Cerebellar nuclear complex (tissue), 1 donor: ENCODE results near the gene AXIN1.

Source experiments
- DNase-seq, 2 experiments: peaks; one replicate each; lab custom pipeline; 2025; lab: John Stamatoyannopoulos, UW

The AXIN1 gene

DNA sequence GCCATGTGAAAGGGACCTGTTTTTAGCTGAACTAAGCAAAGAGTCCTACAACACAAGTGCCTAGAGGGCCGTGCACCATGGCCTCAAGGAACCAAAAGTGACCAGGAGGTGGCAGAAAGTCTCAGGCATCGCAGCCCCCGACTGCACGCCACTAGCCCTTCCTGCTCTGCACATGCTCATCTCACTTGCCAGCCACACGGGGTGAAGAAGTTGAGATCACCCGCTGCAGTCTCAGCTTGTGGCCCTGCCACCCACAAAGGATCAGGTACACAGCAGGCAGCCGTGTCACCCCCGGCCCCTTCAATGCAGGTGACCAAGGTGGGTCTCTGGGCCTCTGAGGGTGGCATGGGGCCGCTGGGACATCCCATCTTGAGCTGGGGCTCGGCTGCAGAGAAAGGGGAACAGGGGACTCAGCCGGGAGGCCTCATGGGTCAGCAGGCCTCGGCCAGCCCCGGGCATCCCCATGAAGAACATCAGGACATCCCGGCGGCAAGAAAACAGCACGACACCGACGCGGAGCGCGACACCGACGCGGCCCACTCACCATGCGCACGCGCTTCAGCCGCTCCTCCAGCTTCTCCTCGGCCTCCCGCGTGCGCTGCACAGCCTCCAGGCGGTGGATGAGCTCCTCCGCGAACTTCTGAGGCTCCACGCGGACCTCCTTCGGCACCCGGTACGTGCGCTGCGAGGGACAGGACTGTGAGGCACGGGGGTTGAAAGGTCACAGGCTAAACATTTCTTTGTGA, 48.6 kb downstream of the AXIN1 start:
- no peak for DNase-seq

DNA sequence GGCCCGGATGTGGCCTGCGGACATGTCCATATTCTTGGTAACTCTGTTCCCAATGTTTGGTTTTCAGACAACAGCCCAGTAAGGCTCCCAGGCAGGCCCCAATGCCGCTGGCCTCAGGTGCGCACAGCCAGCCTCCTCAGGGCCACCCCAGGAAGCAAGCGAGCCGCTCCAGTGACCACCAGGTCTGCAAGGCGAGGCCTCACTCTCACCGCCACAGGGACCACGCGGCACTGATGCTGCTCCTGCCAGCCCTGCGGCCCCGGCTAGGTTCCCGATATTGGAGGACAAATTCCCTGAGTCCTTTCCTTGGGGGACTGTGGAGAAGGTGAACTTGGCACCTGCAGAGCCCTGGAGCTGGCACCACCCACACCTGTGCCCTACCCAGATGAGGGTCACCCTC, 50.6 kb downstream of the AXIN1 start:
- DNase-seq: no peak

DNA sequence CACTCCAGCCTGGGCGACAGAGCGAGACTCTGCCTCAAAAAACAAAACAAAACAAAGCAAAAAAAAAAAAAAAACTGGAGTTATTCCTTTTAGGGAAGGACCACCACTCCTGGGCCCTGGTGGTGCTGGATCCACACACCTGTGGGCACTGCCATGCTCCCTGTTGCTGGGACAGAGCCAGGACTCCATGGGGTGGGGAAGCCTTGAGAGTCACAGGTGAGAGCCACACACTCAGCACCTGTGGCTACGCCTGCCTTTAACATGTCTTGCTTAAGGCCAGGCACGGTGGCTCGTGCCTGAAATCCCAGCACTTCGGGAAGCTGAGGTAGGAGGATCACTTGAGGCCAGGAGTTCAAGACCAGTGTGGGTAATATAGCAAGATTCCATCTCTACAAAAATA, 51.3 kb downstream of the AXIN1 start:
- DNase-seq: no peak

DNA sequence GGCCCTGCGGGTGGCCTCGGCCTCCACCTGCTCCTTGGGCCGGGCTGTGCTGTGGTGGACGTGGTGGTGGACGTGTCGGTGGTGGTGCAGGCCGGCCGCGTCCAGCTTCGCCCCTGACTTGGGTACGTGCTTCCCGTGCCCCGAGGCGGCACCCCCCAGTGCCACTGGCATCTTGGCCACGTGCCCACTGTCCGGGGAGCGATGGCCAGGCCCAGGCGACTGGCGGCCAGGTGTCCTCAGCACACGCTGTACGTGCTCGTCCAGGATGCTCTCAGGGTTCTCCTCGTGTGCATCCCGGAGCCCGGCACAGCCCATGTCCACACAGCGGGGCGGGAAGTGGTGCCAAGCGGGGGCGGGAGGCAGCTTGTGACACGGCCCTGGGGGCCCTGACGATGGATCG, 54.7 kb downstream of the AXIN1 start:
- DNase-seq: no peak

DNA sequence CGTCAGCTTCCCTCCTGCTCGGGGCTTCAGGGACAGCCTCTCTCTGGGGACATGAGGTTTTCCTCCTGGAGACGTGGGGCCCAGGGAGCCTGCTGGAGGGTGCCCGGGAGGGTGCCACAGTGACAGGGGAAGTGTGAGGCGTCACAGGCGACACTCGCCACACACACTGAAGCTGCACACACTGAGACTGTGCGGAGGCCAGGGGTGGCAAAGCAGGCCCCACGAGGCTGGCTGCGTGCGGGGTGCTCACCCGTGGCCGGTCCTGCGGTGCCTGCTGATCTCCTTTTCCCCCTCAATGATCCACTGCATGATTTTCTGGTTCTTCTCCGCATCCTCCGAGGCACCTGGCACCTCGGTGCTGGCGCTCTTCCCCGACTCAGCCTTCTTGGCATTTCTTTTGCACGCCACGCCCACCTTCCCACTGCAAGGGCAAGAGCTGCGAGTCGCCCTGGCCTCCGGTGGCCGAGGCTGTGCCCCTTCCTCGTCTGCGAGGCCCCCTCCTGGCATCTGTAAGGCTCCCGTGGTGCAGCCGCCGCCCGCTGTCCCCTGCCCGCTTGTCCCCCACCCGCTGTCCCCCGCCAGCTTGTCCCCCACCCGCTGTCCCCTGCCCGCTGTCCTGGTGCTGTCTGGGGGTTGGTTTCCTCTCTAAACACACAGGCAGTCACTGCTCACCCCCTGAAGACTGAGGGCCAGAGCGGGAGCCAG, 55.6 kb downstream of the AXIN1 start:
- no peak for DNase-seq

DNA sequence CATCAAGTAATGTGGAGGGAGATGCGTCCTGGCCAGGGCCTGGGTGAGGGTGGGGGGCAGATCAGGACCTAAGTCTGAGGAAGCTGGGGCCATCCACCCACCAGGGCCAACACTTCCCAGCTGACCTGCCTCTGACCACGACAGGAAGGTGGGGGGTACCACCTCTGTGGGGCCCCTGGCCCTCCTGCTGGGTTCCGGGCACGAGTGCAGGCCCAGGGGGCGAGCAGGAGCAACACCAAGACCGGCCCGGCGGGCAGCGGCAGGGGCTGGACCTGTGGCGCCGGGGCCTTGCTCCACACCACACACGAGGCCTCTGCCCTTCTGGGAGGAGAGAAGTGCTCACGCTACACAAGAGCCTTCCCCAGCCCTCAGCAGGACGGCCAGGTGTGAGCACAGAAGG, 56.2 kb downstream of the AXIN1 start:
- no peak for DNase-seq

DNA sequence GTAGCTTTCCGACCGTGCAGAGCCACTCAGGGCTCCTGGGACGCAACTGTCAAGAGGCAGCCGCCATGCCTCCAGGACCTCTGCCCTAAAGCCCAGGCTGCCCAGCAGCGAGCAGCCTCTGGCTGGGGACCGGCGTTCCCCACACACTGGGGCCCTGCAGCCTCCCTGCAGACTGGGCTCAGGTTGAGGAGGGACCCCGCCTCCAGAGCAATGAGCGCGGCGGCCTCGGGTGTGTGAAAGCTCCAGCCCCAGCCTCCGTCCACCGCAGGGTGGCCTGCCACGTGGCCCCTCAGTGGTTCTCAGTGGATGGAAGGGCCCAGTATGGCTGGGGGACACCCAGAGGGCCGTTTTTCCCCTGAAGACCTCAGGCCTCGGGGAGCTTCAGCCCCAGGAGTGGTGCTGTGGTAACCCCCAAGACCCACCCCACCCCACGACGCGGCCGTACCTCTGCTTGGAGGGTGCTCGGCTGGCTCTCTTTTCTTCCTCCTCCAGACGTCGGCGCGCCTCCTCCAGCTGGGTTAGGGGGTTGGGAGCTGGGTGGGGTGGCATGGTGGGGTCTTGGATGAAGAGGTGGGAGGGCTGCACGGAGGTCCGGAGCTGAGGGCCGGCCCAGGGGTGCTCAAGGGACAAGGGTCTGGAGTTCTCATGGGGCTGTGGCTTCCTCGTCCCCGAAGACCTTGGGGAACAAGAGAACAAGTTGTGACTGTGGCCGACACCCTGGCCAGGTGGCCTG, 59.3 kb downstream of the AXIN1 start:
- no peak for DNase-seq

DNA sequence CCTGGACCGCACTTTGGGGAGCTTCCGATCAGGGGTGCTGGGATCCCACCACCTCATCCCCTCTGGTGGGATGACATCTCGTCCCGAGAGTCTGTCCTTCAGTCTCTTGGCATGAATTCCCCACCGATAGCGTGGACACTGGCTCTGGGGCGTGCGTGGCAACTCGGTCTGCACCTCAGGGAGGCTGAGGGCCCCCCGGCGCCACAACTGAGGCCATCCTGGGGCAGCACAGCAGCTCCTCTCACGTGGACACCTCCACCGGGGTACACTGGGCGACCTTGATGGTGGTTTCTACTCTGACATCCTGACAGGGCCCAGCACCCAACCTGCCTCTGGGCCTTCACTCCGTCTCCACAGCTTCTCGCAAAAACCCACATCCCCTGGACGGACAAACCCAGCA, 61.0 kb downstream of the AXIN1 start:
- DNase-seq: no peak

DNA sequence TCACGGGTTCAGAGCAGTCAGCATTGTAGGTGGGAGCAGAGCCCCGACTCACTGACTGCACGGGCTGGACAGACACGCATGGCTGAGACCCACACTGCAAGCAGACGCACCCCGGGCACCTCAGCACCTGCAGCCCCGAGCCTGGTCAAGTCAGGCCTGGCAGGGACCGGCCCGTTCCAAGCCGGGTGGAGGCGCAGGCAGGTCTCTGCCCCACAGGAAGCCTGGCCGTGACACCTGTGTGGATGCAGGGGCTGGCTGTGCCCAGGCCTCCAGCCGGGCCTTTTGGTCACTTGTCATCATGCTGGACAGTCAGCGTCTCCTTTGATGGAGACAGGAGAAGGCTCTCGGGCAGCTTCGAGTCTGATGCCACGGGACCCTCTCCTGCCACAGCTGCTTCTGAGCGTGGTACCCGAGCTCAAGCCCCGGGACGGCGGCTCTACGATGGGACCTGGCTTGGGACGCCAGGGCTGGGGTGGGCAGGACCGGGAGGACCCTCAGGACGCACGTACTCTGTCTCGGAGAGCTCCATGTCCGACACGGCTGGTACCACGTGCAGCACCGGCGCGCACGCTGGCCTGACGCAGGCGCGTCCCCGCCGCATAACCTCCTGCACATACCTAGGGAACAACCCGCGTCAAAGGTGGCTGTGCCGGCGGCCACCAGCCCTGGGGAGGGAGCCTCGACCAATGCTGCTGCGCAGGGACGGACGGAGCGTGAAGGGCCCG, 61.7 kb downstream of the AXIN1 start:
- no peak for DNase-seq

DNA sequence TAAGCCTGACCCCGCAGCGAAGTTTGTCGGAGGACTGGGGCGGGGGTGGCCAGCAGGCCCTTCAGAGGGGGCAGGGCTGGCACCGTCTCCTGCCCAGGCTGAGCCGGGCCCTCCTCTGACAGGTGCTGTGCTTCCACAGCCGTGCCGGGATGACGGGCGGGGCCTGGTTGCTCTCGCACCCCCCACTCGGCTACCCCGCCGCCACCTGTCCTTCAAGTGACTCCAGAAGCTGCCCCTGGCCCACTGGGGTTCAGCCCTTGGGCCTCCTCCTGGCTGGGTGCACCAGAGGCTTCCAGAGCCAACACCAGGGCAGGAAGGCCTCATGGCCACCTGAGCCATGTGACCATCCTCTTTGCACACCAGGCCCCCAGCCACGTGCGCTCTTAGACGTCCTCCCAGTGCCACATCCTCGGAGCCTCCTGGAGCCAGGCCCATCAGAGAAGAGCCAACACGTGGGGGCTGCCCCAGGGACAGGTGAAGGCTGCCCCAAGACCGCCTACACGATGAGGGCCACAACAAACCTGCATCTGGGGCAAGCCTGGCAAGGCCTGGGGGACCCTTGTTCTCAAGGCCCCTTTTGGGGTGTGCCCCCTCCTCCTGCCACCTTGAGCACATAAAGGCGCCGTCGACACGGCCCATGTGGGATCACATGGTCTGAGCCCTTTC, 62.4 kb downstream of the AXIN1 start:
- no peak for DNase-seq

DNA sequence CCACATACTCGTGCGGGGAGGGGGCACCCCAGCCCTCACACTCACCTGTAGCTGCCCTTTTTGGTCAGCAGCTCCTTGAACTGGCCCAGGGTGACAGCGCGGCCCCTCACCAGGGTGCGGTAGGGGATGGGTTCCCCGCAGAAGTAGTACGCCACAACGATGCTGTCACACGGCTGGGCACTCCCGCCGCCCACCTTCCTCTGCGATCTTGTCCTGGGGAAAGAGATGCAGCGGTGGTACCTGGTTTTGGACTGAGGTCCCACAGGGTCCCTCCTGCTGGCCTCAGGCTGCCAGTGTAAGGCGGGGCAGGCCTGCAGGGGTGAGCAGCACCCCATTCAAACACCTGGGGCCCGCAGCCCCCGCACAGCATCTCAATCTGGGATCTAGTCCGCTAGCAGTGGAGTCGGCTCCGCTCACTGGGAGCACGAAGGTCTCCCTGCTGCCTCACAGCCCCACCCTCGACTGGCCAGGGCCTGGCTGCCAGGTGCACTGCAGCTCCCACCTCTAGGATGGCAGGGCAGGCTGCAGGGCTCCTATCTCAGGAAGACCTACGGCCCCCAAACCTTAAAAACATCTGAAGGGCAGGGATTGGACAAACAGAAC, 63.0 kb downstream of the AXIN1 start:
- no peak for DNase-seq

DNA sequence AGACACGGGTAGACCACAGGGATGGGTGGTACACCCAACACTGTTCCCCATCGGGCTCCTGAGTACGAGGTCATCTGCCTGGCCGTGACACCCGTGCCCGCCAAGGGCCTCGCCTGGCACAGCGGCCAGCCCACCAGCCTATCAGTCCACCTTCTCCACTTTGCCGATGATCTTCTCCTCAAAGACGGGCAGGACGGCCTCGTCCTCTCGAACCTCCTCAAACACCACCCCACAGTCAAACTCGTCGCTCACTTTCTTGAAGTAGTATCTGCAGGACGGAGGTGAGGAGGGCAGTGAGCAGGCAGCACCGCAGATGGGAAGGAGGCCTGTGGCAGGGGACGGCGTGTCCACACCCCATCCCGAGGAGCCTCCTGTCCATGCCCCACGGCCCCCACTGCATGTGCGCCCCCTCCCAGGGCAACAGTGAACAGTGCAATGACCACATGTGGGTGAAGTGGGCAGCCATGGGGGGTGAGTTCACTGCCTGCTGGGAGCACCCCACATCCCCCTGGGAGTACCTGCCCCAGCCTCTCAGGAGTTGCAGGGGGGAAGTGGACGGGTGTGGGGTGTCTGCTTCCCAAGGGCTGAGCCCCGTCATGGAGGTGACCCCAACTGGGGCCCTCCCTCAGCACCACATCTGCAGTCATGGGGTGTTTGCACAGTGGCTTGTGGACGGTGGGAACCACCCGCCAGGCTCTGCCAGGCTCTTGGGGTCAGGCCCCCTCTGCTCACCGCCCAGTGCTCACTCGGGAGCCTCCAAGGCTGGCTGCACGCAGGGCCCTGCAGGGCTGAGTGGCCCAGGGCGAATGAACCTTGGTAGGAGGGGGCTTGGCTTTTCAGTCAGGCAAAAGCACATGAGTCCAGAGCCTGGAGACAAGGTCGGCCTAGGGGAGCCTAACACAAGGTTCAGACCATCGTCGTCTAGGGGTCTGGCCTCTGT, 64.3 kb downstream of the AXIN1 start:
- DNase-seq: no peak

DNA sequence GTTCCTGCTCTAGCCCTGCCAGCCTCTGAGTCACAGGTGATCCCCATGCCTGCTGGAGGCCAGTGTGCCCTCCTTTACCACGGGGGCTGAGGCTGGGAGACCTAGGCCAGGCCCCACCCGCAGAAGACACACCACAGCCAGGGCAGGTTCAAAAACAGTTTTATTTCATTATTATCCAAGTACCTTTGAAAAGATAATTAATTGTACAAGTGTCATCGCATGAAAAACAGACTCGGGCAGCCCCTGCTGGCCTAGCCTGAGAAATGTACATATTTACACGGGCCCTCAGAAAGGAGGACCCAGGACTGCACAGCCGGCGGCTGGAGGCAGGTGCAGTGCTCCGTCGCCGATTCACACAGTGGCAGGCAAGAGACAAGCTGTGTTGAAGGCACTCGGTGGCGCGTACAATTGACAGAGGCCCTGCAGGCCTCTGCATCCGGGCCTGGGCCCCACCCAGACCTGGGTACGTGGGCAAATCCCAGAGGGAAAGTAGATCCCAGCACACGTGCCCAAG, 65.2 kb downstream of the AXIN1 start:
- no peak for DNase-seq

DNA sequence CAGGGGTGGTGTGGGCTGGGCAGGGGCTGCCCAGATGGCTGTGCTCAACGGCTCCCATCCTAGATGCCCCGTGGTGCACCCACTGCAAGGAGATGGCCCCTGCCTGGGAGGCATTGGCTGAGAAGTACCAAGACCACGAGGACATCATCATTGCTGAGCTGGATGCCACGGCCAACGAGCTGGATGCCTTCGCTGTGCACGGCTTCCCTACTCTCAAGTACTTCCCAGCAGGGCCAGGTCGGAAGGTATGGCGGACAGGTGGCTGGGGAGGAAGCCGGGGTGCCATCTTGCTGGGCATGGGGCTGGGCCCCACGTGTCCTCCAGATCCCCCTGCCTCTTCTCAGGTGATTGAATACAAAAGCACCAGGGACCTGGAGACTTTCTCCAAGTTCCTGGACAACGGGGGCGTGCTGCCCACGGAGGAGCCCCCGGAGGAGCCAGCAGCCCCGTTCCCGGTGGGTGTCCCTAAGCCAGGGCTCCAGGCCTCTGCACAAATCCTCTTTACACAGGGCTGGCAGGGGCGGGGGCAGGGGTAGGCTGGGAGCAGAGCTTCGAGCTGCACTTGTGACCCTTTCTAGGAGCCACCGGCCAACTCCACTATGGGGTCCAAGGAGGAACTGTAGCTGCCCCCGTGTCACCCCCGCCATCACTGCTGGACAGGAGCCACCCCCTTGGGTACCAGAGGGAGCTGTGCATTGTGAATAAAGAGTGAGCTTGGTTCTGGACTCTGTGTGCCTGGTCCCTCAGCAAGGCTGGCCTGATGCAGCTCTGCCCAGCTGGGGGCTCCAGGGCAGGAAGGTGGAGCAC, 65.8 kb downstream of the AXIN1 start:
- no peak for DNase-seq

DNA sequence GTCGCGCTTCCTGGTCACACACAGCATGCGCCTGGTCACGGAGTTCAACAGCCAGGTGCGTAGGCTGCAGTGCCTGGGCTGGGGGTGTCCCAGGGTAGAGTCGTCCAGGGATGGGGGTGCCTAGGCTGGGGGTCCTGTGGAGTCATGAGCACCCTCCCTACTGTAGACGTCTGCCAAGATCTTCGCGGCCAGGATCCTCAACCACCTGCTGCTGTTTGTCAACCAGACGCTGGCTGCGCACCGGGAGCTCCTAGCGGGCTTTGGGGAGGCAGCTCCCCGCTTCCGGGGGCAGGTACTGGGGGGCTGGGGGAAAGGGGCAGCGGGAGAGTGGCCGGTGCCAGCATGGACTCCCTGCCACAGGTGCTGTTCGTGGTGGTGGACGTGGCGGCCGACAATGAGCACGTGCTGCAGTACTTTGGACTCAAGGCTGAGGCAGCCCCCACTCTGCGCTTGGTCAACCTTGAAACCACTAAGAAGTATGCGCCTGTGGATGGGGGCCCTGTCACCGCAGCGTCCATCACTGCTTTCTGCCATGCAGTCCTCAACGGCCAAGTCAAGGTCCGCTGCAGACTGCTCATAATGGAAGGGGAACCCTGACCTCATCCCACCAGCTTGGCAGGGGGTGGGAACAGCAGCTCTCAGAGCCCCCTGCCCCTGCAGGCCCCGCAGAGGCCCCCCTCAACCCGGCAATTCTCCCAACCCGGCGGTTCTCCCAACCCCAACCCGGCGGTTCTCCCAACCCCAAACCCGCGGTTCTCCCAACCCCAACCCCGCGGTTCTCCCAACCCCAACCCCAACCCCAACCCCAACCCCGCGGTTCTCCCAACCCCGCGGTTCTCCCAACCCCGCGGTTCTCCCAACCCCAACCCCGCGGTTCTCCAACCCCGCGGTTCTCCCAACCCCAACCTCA, 67.1 kb downstream of the AXIN1 start:
- DNase-seq: no peak

DNA sequence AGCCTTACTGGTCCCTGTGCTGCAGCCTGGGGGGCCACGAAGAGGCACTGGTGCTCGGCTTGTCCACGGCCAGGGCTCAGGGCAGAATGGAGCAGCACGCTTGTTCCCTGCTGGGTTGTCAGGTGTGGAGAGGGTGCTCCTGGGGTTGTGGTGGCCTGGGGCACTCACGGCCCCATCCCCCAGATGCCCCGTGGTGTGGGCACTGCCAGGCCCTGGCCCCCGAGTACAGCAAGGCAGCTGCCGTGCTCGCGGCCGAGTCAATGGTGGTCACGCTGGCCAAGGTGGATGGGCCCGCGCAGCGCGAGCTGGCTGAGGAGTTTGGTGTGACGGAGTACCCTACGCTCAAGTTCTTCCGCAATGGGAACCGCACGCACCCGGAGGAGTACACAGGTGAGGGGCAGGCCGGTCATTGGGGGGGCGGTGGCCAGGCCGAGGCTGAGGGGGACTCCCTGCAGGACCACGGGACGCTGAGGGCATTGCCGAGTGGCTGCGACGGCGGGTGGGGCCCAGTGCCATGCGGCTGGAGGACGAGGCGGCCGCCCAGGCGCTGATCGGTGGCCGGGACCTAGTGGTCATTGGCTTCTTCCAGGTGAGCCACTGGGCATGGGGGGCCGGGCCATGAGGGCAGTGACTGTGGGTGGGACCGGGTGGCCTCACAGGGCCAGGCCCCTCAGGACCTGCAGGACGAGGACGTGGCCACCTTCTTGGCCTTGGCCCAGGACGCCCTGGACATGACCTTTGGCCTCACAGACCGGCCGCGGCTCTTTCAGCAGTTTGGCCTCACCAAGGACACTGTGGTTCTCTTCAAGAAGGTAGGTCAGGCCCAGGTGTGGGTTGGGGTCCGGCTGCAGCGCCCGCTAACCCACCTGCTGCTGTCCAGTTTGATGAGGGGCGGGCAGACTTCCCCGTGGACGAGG, 68.1 kb downstream of the AXIN1 start:
- no peak for DNase-seq
